Mesenchymal stem cell (in vitro differentiated cells and primary cell): ENCODE measurements around the gene AP3S2.

ENCODE experiments used
- DNase-seq: peaks from one replicate; pipeline ENCODE4 v3.0.0-alpha.2; 2013
- H2AFZ ChIP-seq: one replicate; pipeline ENCODE4 v1.6.1; 2013; ENCODE audit warnings: low read depth, mild to moderate bottlenecking, control low read depth, inconsistent platforms, low read length, moderate library complexity
- H2AK5ac ChIP-seq: 2 replicates; pipeline ENCODE4 v1.6.1; 2013; ENCODE audit warnings: low read length, moderate library complexity, mild to moderate bottlenecking, inconsistent platforms; ENCODE audit not compliant: severe bottlenecking
- H2BK120ac ChIP-seq: one replicate; pipeline ENCODE4 v1.6.1; 2013; ENCODE audit warnings: low read depth, mild to moderate bottlenecking, inconsistent platforms, low read length, moderate library complexity
- H2BK12ac ChIP-seq, 2 experiments: one replicate each; pipeline ENCODE4 v1.6.1; 2013; ENCODE audit warnings: inconsistent platforms in 2 of 2, low read length in 2 of 2, mild to moderate bottlenecking in 2 of 2, moderate library complexity in 2 of 2, control low read depth in 1 of 2
- H2BK15ac ChIP-seq: one replicate; pipeline ENCODE4 v1.6.1; 2013; ENCODE audit warnings: mild to moderate bottlenecking, low read depth, inconsistent platforms; ENCODE audit not compliant: poor library complexity, severe bottlenecking
- H2BK5ac ChIP-seq: 2 replicates; pipeline ENCODE4 v1.6.1; 2013; ENCODE audit warnings: low read depth, mild to moderate bottlenecking, low read length, control low read depth, inconsistent platforms; ENCODE audit not compliant: poor library complexity, severe bottlenecking
- H3K14ac ChIP-seq, 2 experiments: one replicate each; pipeline ENCODE4 v1.6.1; 2013; ENCODE audit warnings: inconsistent platforms in 2 of 2, low read length in 2 of 2, control low read depth in 1 of 2, mild to moderate bottlenecking in 1 of 2, moderate library complexity in 1 of 2
- H3K18ac ChIP-seq, 2 experiments: one replicate each; pipeline ENCODE4 v1.6.1; 2013; ENCODE audit warnings: inconsistent platforms in 2 of 2, low read length in 2 of 2, control low read depth in 1 of 2, low read depth in 1 of 2, mild to moderate bottlenecking in 1 of 2
- H3K23ac ChIP-seq, 2 experiments: one replicate each; pipeline ENCODE4 v1.6.1; 2013; ENCODE audit warnings: inconsistent platforms in 2 of 2, low read length in 2 of 2, mild to moderate bottlenecking in 2 of 2, moderate library complexity in 2 of 2, control low read depth in 1 of 2
- H3K27ac ChIP-seq: 2 replicates; pipeline ENCODE4 v1.5.1; 2013; ENCODE audit warnings: mild to moderate bottlenecking, moderate library complexity, low read length, control low read depth, inconsistent platforms; ENCODE audit not compliant: poor library complexity, severe bottlenecking
- H3K27me3 ChIP-seq, 2 experiments: 2 replicates each; pipeline versions ENCODE4 v1.6.1 to v1.7.0; 2013; ENCODE audit warnings: low read length in 2 of 2, mild to moderate bottlenecking in 2 of 2, moderate library complexity in 2 of 2, control low read depth in 1 of 2, inconsistent platforms in 1 of 2; ENCODE audit not compliant: control insufficient read depth in 1 of 2, insufficient read depth in 1 of 2
- H3K36me3 ChIP-seq, 2 experiments: 2 replicates each; pipeline versions ENCODE4 v1.6.1 to v1.7.0; 2013; ENCODE audit warnings: low read length in 2 of 2, control low read depth in 1 of 2, inconsistent platforms in 1 of 2, low read depth in 1 of 2, mild to moderate bottlenecking in 1 of 2; ENCODE audit not compliant: insufficient read depth in 2 of 2, control insufficient read depth in 1 of 2
- H3K4ac ChIP-seq, 2 experiments: one replicate each; pipeline ENCODE4 v1.6.1; 2013; ENCODE audit warnings: inconsistent platforms in 2 of 2, low read length in 2 of 2, mild to moderate bottlenecking in 2 of 2, moderate library complexity in 2 of 2, control low read depth in 1 of 2, low read depth in 1 of 2
- H3K4me1 ChIP-seq: 2 replicates; pipeline ENCODE4 v1.6.1; 2013; ENCODE audit warnings: low read depth, low read length, control low read depth; ENCODE audit not compliant: control insufficient read depth, insufficient read depth
- H3K4me2 ChIP-seq: 2 replicates; pipeline ENCODE4 v1.6.1; 2013; ENCODE audit warnings: low read length, mild to moderate bottlenecking, inconsistent platforms; ENCODE audit not compliant: poor library complexity, severe bottlenecking
- H3K4me3 ChIP-seq, 2 experiments: 2 replicates each; pipeline versions ENCODE4 v1.5.1 to v1.7.0; 2013; ENCODE audit warnings: low read length in 2 of 2, mild to moderate bottlenecking in 2 of 2, control low read depth in 1 of 2, low read depth in 1 of 2; ENCODE audit not compliant: insufficient read depth in 1 of 2
- H3K79me1 ChIP-seq: replicated peaks from 2 replicates; pipeline ENCODE4 v1.6.1; 2013; ENCODE audit warnings: mild to moderate bottlenecking, control low read depth, low read length, inconsistent platforms; ENCODE audit not compliant: poor library complexity, severe bottlenecking
- H3K9ac ChIP-seq: 2 replicates; pipeline ENCODE4 v1.7.0; 2013; ENCODE audit warnings: mild to moderate bottlenecking, low read length, moderate library complexity
- H3K9me3 ChIP-seq: 2 replicates; pipeline ENCODE4 v1.7.0; 2013; ENCODE audit warnings: mild to moderate bottlenecking, low read length; ENCODE audit not compliant: control insufficient read depth
- H4K8ac ChIP-seq: one replicate; pipeline ENCODE4 v1.6.1; 2013; ENCODE audit warnings: inconsistent platforms, mild to moderate bottlenecking, low read length, moderate library complexity
- H4K91ac ChIP-seq: one replicate; pipeline ENCODE4 v1.6.1; 2013; ENCODE audit warnings: mild to moderate bottlenecking, low read length, inconsistent platforms
- WGBS: methylation state at CpG from one replicate; pipeline ENCODE4 v1.1.7; 2013; ENCODE audit warnings: mixed read lengths; 5-methylcytosine and 5-hydroxymethylcytosine counted together

Gene AP3S2

GRCh38 chr15:89802231-89802928, 91.4 kb downstream of the AP3S2 start:
- no peak overlapping the region for H2BK120ac ChIP-seq
- no peak overlapping the region for H2AK5ac ChIP-seq
- no peak overlapping the region for H3K23ac ChIP-seq
- 92% methylated on average over 16 of the region's 16 CpGs for WGBS
- H3K9me3 ChIP-seq: no peaks in the 10 kb centered on the region
- no peak overlapping the region for H2BK12ac ChIP-seq
- no peak overlapping the region for H3K4ac ChIP-seq
- no peak overlapping the region for H3K4me3 ChIP-seq
- no peak overlapping the region for H4K8ac ChIP-seq
- H3K36me3 ChIP-seq: peaks cover 41 to 98% of the 10 kb centered on the region in 2 experiments
- H3K14ac ChIP-seq: no peak overlapping the region
- peaks cover 24% of the 10 kb centered on the region for H3K4me1 ChIP-seq
- no peak for DNase-seq
- H3K27ac ChIP-seq: no peak overlapping the region
- no peak overlapping the region for H4K91ac ChIP-seq
- no peak overlapping the region for H3K18ac ChIP-seq
- H2BK15ac ChIP-seq: no peak overlapping the region
- H3K4me2 ChIP-seq: no peak overlapping the region
- no peaks in the 10 kb centered on the region for H3K27me3 ChIP-seq
- no peaks in the 10 kb centered on the region for H3K79me1 ChIP-seq
- no peak overlapping the region for H2AFZ ChIP-seq
- H2BK5ac ChIP-seq: no peak overlapping the region
- H3K9ac ChIP-seq: no peak overlapping the region

- Histone ChIP-seq H3K4me3 (no peak overlapping the region), H3K27me3 (no peaks in the 10 kb centered on the region)
- DNase-seq: no peak
Measured at GRCh38 chr15:89801471-89802195, 92.2 kb downstream of the AP3S2 start.

GRCh38 chr15:89799918-89800498, 93.8 kb downstream of the AP3S2 start:
- no peak overlapping the region for H2AK5ac ChIP-seq
- no peak overlapping the region for H2AFZ ChIP-seq
- no peak overlapping the region for H3K14ac ChIP-seq
- no peak overlapping the region for H2BK5ac ChIP-seq
- H3K9ac ChIP-seq: peak overlapping the region; percentile 24
- no peak overlapping the region for H3K18ac ChIP-seq
- H3K23ac ChIP-seq: no peak overlapping the region
- H4K91ac ChIP-seq: no peak overlapping the region
- H3K4ac ChIP-seq: no peak overlapping the region
- H3K4me3 ChIP-seq: no peak overlapping the region
- WGBS: 95% methylated on average over 1 of the region's 2 CpGs
- H3K4me1 ChIP-seq: peaks cover 13% of the 10 kb centered on the region
- no peak overlapping the region for H2BK15ac ChIP-seq
- no peaks in the 10 kb centered on the region for H3K27me3 ChIP-seq
- no peak overlapping the region for H2BK120ac ChIP-seq
- H3K4me2 ChIP-seq: no peak overlapping the region
- H3K27ac ChIP-seq: no peak overlapping the region
- DNase-seq: no peak
- no peaks in the 10 kb centered on the region for H3K9me3 ChIP-seq
- peaks cover 40 to 97% of the 10 kb centered on the region in 2 experiments for H3K36me3 ChIP-seq
- H4K8ac ChIP-seq: no peak overlapping the region
- no peaks in the 10 kb centered on the region for H3K79me1 ChIP-seq
- H2BK12ac ChIP-seq: no peak overlapping the region

More at GRCh38 chr15:89801471-89802195, 92.2 kb downstream of the AP3S2 start:
- Histone ChIP-seq H3K18ac (no peak overlapping the region), H2BK15ac (no peak overlapping the region), H3K4ac (no peak overlapping the region), H3K9me3 (no peaks in the 10 kb centered on the region), H4K8ac (no peak overlapping the region), H3K23ac (no peak overlapping the region), H2BK5ac (no peak overlapping the region), H3K9ac (no peak overlapping the region), H3K4me2 (no peak overlapping the region), H2BK120ac (no peak overlapping the region), H3K27ac (no peak overlapping the region), H3K36me3 (peaks cover 45 to 99% of the 10 kb centered on the region in 2 experiments), H2BK12ac (no peak overlapping the region), H3K14ac (no peak overlapping the region), H4K91ac (no peak overlapping the region), H3K4me1 (peaks cover 20% of the 10 kb centered on the region), H2AFZ (no peak overlapping the region), H2AK5ac (no peak overlapping the region), H3K79me1 (no peaks in the 10 kb centered on the region)
- WGBS: 97% methylated on average over 18 of the region's 21 CpGs
